GM23338 (cell line): ENCODE data around the gene IL15RA.

Source experiments
- CREB1 ChIP-seq: fragments of 250-450 bp; sonication (Bioruptor Pico); IDR thresholded peaks from 2 replicates; pipeline ENCODE4 v1.5.0; 2020; ENCODE audit warnings: low read depth, mild to moderate bottlenecking, moderate library complexity
- CTCF ChIP-seq, 2 experiments: fragments of 200-600 bp in 1 of 2; sonication (generic) in 1 of 2; conservative IDR thresholded peaks; 2 replicates each; pipeline versions ENCODE4 v1.5.1 to v1.6.1; 2016 to 2017; ENCODE audit warnings: antibody characterized with exemption in 2 of 2, low read depth in 2 of 2, mild to moderate bottlenecking in 2 of 2, moderate library complexity in 1 of 2
- ETS1 ChIP-seq: IDR thresholded peaks from 2 replicates; pipeline ENCODE4 v1.6.1; 2016; ENCODE audit warnings: antibody characterized with exemption
- EZH2 ChIP-seq: fragments of 200-600 bp; sonication (generic); IDR thresholded peaks from one replicate; pipeline ENCODE4 v1.8.0; 2017; ENCODE audit warnings: antibody characterized with exemption, mild to moderate bottlenecking, low read depth; ENCODE audit not compliant: unreplicated experiment
- EZH2phosphoT487 ChIP-seq: fragments of 200-600 bp; sonication (generic); IDR thresholded peaks from one replicate; pipeline ENCODE4 v1.8.1; 2018; ENCODE audit warnings: antibody characterized with exemption; ENCODE audit not compliant: unreplicated experiment
- JUNB ChIP-seq: IDR thresholded peaks from one replicate; pipeline ENCODE4 v1.6.1; 2016; ENCODE audit warnings: antibody characterized with exemption; ENCODE audit not compliant: unreplicated experiment
- NANOG ChIP-seq: IDR thresholded peaks from 2 replicates; pipeline ENCODE4 v1.6.1; 2016; ENCODE audit warnings: antibody characterized with exemption, borderline replicate concordance
- POLR2AphosphoS5 ChIP-seq: IDR thresholded peaks from 2 replicates; pipeline ENCODE4 v1.6.1; 2016; ENCODE audit warnings: antibody characterized with exemption, low read depth
- REST ChIP-seq: IDR thresholded peaks from one replicate; pipeline ENCODE4 v1.6.1; 2018; ENCODE audit warnings: antibody characterized with exemption; ENCODE audit not compliant: unreplicated experiment
- ZNF114 ChIP-seq: fragments of 250-450 bp; sonication (Bioruptor Pico); IDR thresholded peaks from 2 replicates; pipeline ENCODE4 v1.5.0; 2020; ENCODE audit warnings: mild to moderate bottlenecking, moderate library complexity
- ZNF331 ChIP-seq: fragments of 250-450 bp; sonication (Bioruptor Pico); IDR thresholded peaks from 2 replicates; pipeline ENCODE4 v1.5.0; 2020; ENCODE audit warnings: low read depth, mild to moderate bottlenecking, moderate library complexity

- TF ChIP-seq ZNF331 (CRISPR knock-in tag) (no peak), CTCF (conservative IDR thresholded peaks at IDR 0.05; ENCODE audit: low read depth in 2 of 2) (no peak), POLR2AphosphoS5 (no peak), JUNB (no peak), NANOG (no peak), CREB1 (CRISPR knock-in tag) (no peak), EZH2phosphoT487 (no peak), EZH2 (no peak), ETS1 (no peak), REST (no peak), ZNF114 (CRISPR knock-in tag) (no peak)
Measured at GRCh38 chr10:5996696-5997095, 19.4 kb upstream of the IL15RA start.
